Stomach smooth muscle (tissue), 2 donors: ENCODE measurements around the gene PTPRK.

Experiments
- H3K27ac ChIP-seq: one replicate; pipeline ENCODE4 v1.7.0; 2013; ENCODE audit warnings: mild to moderate bottlenecking, low read length, inconsistent platforms
- H3K27me3 ChIP-seq, 2 donors: one replicate each; pipeline ENCODE4 v1.7.0; 2013; ENCODE audit warnings: low read length in 2 of 2; ENCODE audit not compliant: insufficient read depth in 2 of 2, control insufficient read depth in 1 of 2
- H3K36me3 ChIP-seq, 2 donors: one replicate each; pipeline ENCODE4 v1.7.0; 2013; ENCODE audit warnings: low read length in 2 of 2; ENCODE audit not compliant: control insufficient read depth in 2 of 2, insufficient read depth in 2 of 2
- H3K4me1 ChIP-seq: one replicate; pipeline ENCODE4 v1.7.0; 2013; ENCODE audit warnings: low read length; ENCODE audit not compliant: control insufficient read depth, insufficient read depth
- H3K4me3 ChIP-seq, 2 donors: one replicate each; pipeline ENCODE4 v1.7.0; 2013; ENCODE audit warnings: low read length in 2 of 2
- H3K9ac ChIP-seq, 2 donors: one replicate each; pipeline ENCODE4 v1.7.0; 2013; ENCODE audit warnings: low read length in 2 of 2, mild to moderate bottlenecking in 1 of 2
- H3K9me3 ChIP-seq, 2 donors: one replicate each; pipeline ENCODE4 v1.7.0; 2013; ENCODE audit warnings: low read length in 2 of 2; ENCODE audit not compliant: control insufficient read depth in 2 of 2
- donor health status: healthy.
- donor health status: Pancreatic carcinoma.

The PTPRK gene

GRCh38 chr6:128112494-128112893 is 407.9 kb downstream of the PTPRK start:
- no peaks in the 10 kb centered on the region for H3K9me3 ChIP-seq
- no peak overlapping the region for H3K27ac ChIP-seq
- H3K4me3 ChIP-seq = peak overlapping the region; percentile 51 to 59

DNA sequence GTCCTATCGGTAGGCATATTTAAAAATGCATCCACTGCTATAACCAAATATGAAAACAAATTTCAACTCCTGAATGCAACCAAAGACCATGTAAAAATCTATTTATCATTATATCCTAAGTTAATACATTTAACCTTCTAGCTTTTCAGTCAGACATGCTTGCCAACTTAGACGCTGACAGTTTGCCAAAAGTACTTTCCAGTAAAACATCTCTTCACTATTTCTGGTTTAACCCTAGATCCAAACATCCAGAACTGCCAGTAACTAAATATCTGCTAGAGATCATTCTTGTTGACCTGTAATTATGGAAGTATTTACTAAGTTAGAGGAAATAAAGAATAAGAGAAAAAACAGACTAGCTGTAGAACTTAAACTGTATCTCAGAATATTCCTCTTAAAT is 409.3 kb downstream of the PTPRK start:
- H3K36me3 ChIP-seq = no peaks in the 10 kb centered on the region
- no peaks in the 10 kb centered on the region for H3K9me3 ChIP-seq
- H3K9ac ChIP-seq = no peak overlapping the region
- H3K27me3 ChIP-seq = no peaks in the 10 kb centered on the region
- no peaks in the 10 kb centered on the region for H3K4me1 ChIP-seq
- no peak overlapping the region for H3K4me3 ChIP-seq
- no peak overlapping the region for H3K27ac ChIP-seq

More at GRCh38 chr6:128112494-128112893, 407.9 kb downstream of the PTPRK start:
- peak overlapping the region; percentile 7 to 8 for H3K9ac ChIP-seq
- H3K4me1 ChIP-seq = no peaks in the 10 kb centered on the region
- H3K36me3 ChIP-seq = no peaks in the 10 kb centered on the region
- no peaks in the 10 kb centered on the region for H3K27me3 ChIP-seq

GRCh38 chr6:128107682-128108081 is 412.7 kb downstream of the PTPRK start:
- Histone ChIP-seq H3K27ac (no peak overlapping the region), H3K27me3 (no peaks in the 10 kb centered on the region), H3K9ac (no peak overlapping the region), H3K4me1 (no peaks in the 10 kb centered on the region), H3K9me3 (no peaks in the 10 kb centered on the region), H3K36me3 (no peaks in the 10 kb centered on the region), H3K4me3 (no peak overlapping the region)

- H3K4me1 ChIP-seq = no peaks in the 10 kb centered on the region
- no peak overlapping the region for H3K27ac ChIP-seq
Observed at GRCh38 chr6:128099571-128100197, 420.7 kb downstream of the PTPRK start.

GRCh38 chr6:128098000-128098581 is 422.3 kb downstream of the PTPRK start:
- H3K36me3 ChIP-seq = no peaks in the 10 kb centered on the region
- no peak overlapping the region for H3K9ac ChIP-seq
- no peaks in the 10 kb centered on the region for H3K27me3 ChIP-seq
- H3K27ac ChIP-seq = no peak overlapping the region
- no peaks in the 10 kb centered on the region for H3K9me3 ChIP-seq
- H3K4me1 ChIP-seq = no peaks in the 10 kb centered on the region
- no peak overlapping the region for H3K4me3 ChIP-seq

More at GRCh38 chr6:128099571-128100197, 420.7 kb downstream of the PTPRK start:
- H3K4me3 ChIP-seq = no peak overlapping the region
- no peaks in the 10 kb centered on the region for H3K9me3 ChIP-seq
- no peaks in the 10 kb centered on the region for H3K36me3 ChIP-seq
- no peaks in the 10 kb centered on the region for H3K27me3 ChIP-seq
- no peak overlapping the region for H3K9ac ChIP-seq

DNA sequence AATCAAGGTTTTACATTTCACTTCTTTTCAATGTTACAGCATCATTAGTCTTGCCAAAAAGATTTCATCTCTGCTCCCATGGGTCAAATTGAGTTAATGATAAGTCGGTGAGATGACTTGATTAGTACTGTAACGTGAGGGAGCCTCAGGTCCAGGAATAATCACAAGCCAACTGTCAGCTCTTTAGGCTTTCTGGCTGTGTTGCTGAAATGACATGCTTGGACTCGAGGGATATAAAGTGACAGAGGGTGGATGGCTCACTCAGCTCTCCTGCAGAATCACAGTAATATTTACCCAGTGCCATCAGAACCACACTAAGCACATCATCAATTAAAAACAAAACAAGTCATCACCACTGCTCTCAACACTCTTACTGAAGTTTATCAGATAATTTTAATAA is 423.4 kb downstream of the PTPRK start:
- H3K4me3 ChIP-seq = no peak overlapping the region
- no peak overlapping the region for H3K27ac ChIP-seq
- H3K36me3 ChIP-seq = no peaks in the 10 kb centered on the region
- H3K4me1 ChIP-seq = no peaks in the 10 kb centered on the region
- H3K9me3 ChIP-seq = no peaks in the 10 kb centered on the region
- no peaks in the 10 kb centered on the region for H3K27me3 ChIP-seq
- no peak overlapping the region for H3K9ac ChIP-seq

DNA sequence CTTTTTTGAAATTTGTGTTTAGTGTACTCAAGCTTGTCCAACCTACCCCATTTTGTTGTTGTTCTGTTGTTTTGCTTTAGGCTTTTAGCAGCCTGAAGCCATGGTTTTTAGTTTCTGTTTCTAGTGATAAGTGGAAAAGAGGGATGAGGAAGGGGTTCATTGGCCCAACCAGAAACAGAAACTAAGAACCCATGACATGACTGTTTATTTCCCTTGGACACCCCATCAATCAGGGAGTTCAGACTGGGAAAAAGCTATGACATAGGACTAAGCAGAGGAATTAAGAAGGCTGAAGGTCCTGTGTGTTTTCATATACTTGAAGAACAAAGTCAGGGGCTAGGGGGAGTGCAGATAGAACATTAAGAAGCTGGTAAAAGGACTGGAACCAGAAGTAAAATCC is 425.0 kb downstream of the PTPRK start:
- Histone ChIP-seq H3K36me3 (no peaks in the 10 kb centered on the region), H3K4me3 (no peak overlapping the region), H3K4me1 (no peaks in the 10 kb centered on the region), H3K9ac (no peak overlapping the region), H3K27ac (no peak overlapping the region), H3K27me3 (no peaks in the 10 kb centered on the region), H3K9me3 (no peaks in the 10 kb centered on the region)

GRCh38 chr6:128079021-128079420 is 441.4 kb downstream of the PTPRK start:
- Histone ChIP-seq H3K36me3 (peaks cover 2 to 3% of the 10 kb centered on the region in 2 donors), H3K4me1 (no peaks in the 10 kb centered on the region), H3K27ac (no peak overlapping the region), H3K4me3 (no peak overlapping the region), H3K27me3 (no peaks in the 10 kb centered on the region), H3K9ac (no peak overlapping the region), H3K9me3 (no peaks in the 10 kb centered on the region)

DNA sequence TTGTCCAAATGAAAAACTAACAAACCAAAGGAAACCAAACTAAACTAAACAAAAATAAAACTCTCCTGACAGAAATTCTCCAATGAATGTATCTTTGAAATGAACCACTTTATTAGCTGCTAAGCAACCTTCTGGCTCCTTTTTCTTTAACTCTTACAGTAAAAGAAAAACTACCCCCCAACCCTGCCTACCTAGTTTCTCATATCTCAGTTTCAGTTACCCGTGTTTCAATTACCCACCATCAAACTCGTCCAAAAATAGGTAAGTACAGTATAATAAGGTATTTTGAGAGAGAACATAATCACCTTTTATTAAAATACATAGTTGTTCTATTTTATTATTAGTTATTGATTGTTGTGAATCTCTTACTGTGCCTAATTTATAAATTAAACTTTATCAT is 442.1 kb downstream of the PTPRK start:
- H3K36me3 ChIP-seq = peaks cover 2 to 3% of the 10 kb centered on the region in 2 donors
- H3K4me3 ChIP-seq = no peak overlapping the region
- no peaks in the 10 kb centered on the region for H3K4me1 ChIP-seq
- H3K9ac ChIP-seq = no peak overlapping the region
- H3K9me3 ChIP-seq = no peaks in the 10 kb centered on the region
- H3K27me3 ChIP-seq = no peaks in the 10 kb centered on the region
- H3K27ac ChIP-seq = no peak overlapping the region

DNA sequence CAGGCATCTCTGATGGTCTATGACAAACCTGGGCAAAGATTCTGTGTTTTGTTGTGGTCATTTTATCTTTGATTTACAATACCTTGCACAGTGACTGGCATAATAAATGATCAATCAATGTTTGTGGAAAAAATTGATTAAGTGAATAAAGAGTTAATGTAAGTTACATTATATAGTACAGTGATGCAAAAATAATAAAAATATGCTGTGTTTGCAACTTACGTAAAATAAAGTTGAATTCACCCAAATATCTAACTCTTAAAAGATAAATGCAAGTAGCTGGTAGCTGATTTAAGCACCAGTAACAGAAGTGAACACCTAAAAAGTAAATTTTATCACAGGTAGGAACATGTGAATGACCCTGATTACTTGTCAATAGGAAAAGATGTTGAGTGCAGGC is 443.6 kb downstream of the PTPRK start:
- Histone ChIP-seq H3K27me3 (no peaks in the 10 kb centered on the region), H3K27ac (no peak overlapping the region), H3K4me1 (no peaks in the 10 kb centered on the region), H3K9ac (no peak overlapping the region), H3K36me3 (no peaks in the 10 kb centered on the region), H3K9me3 (no peaks in the 10 kb centered on the region), H3K4me3 (no peak overlapping the region)

GRCh38 chr6:128074567-128074966 is 445.8 kb downstream of the PTPRK start:
- no peak overlapping the region for H3K9ac ChIP-seq
- H3K4me1 ChIP-seq = no peaks in the 10 kb centered on the region
- no peaks in the 10 kb centered on the region for H3K27me3 ChIP-seq
- no peak overlapping the region for H3K4me3 ChIP-seq
- H3K36me3 ChIP-seq = no peaks in the 10 kb centered on the region
- no peaks in the 10 kb centered on the region for H3K9me3 ChIP-seq
- no peak overlapping the region for H3K27ac ChIP-seq
